ENCODE data around the gene EGLN3.

DNA sequence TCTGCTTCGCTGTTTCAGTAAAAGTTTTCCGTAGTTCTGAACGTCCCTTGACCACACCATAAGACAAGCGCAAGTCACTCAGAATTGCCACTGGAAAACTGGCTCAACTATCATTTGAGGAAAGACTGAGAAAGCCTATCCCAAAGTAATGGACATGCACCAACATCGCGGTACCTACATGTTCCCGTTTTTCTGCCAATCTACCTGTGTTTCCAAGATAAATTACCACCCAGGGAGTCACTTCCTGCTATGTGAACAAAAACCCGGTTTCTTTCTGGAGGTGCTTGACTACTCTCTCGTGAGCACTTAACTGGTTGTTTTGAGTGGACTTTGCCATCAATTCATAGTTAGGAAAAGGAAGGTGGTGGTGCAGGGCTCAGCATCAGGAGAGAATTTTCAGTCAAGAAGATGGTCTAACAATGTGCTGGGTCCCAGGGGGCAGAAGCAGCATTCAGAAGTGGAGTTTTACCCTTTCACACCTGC, 1.4 kb downstream of the EGLN3 start:
- TF ChIP-seq, protein P1, sequence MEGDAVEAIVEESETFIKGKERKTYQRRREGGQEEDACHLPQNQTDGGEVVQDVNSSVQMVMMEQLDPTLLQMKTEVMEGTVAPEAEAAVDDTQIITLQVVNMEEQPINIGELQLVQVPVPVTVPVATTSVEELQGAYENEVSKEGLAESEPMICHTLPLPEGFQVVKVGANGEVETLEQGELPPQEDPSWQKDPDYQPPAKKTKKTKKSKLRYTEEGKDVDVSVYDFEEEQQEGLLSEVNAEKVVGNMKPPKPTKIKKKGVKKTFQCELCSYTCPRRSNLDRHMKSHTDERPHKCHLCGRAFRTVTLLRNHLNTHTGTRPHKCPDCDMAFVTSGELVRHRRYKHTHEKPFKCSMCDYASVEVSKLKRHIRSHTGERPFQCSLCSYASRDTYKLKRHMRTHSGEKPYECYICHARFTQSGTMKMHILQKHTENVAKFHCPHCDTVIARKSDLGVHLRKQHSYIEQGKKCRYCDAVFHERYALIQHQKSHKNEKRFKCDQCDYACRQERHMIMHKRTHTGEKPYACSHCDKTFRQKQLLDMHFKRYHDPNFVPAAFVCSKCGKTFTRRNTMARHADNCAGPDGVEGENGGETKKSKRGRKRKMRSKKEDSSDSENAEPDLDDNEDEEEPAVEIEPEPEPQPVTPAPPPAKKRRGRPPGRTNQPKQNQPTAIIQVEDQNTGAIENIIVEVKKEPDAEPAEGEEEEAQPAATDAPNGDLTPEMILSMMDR (IDR thresholded peaks at IDR 0.05), result no peak
- no peak for TF ChIP-seq POLR2A (IDR thresholded peaks at IDR 0.05)
